HCT116 (cell line): Measurements from ENCODE around the gene GIT1. TPM values are rescaled to one million over a fixed set of nuclear protein-coding genes. Genes with fewer than 3 reads are reported as not detected.

Source experiments
- ATAC-seq: fragments of 200-7000 bp; cut with Tn5 transposase; 2 replicates; pipeline ENCODE4 v1.9.1; 2020; ENCODE audit warnings: mild to moderate bottlenecking, moderate library complexity
- BruUV-seq: library from RNA; stranded (reverse); fragments of 400-500 nt; replicated peaks from 2 replicates; lab custom pipeline; 2021; lab: Mats Ljungman, UMichigan
- CTCF ChIA-PET: fragments of 300-600 bp; sonication (Branson Sonifier 250); formaldehyde crosslinking; loops from one replicate; lab custom pipeline; 2021; ENCODE audit warnings: antibody characterized with exemption; lab: Charles Lee
- POLR2A ChIA-PET: fragments of 300-600, 350-600 bp; sonication (Branson Sonifier 250); formaldehyde crosslinking; loops from one replicate; lab custom pipeline; 2021; ENCODE audit warnings: antibody characterized with exemption; lab: Charles Lee
- RAD21 ChIA-PET, 2 experiments: fragments of 300-600 bp; sonication (Branson Sonifier 250); formaldehyde crosslinking; loops; one replicate each; lab custom pipeline; 2023; ENCODE audit warnings: low total read pairs in 2 of 2; ENCODE audit not compliant: uncharacterized antibody in 2 of 2, unreplicated experiment in 2 of 2, low non-redundant PET in 1 of 2; lab: Charles Lee
- DNase-seq: peaks from one replicate; pipeline ENCODE4 v3.0.0-alpha.2; 2010; ENCODE audit warnings: low read depth, low spot score
- H2AFZ ChIP-seq: fragments of 200-600 bp; shearing (Covaris generic), sonication (generic); 2 replicates; pipeline ENCODE4 v1.6.1; 2017; ENCODE audit warnings: low read depth, mixed run types, mixed read lengths, antibody characterized with exemption, low read length; ENCODE audit not compliant: poor library complexity, severe bottlenecking
- H3K27ac ChIP-seq: 2 replicates; pipeline ENCODE4 v1.5.1; 2012; ENCODE audit warnings: low read depth, low read length
- H3K27me3 ChIP-seq: fragments of 200-600 bp; sonication (generic); 2 replicates; pipeline ENCODE4 v1.6.1; 2016; ENCODE audit warnings: mixed run types, low read length, mixed read lengths; ENCODE audit not compliant: insufficient read depth
- H3K36me3 ChIP-seq, 2 experiments: fragments of 200-500 bp in 1 of 2; fragments of 200-600 bp in 1 of 2; sonication (Bioruptor generic) in 1 of 2; sonication (generic) in 1 of 2; 2 replicates each; pipeline versions ENCODE4 v1.5.1 to v1.6.1; 2014 to 2016; ENCODE audit warnings: low read length in 2 of 2, inconsistent platforms in 1 of 2, mixed read lengths in 1 of 2, mixed run types in 1 of 2; ENCODE audit not compliant: insufficient read depth in 2 of 2, control insufficient read depth in 1 of 2
- H3K4me1 ChIP-seq, 2 experiments: fragments of 200-600 bp in 1 of 2; sonication (generic) in 1 of 2; 2 replicates each; pipeline versions ENCODE4 v1.5.1 to v1.6.1; 2012 to 2017; ENCODE audit warnings: low read length in 2 of 2, inconsistent platforms in 1 of 2, mild to moderate bottlenecking in 1 of 2, mixed read lengths in 1 of 2, mixed run types in 1 of 2, moderate library complexity in 1 of 2; ENCODE audit not compliant: insufficient read depth in 2 of 2, control insufficient read depth in 1 of 2
- H3K4me2 ChIP-seq: fragments of 200-600 bp; sonication (generic); 2 replicates; pipeline ENCODE4 v1.6.1; 2017; ENCODE audit warnings: mixed run types, low read length, mixed read lengths
- H3K4me3 ChIP-seq, 2 experiments: fragments of 200-600 bp in 1 of 2; sonication (generic) in 1 of 2; replicated peaks in 1 of 2; 2 replicates each; pipeline ENCODE4 v1.5.1; 2011 to 2016; ENCODE audit warnings: low read length in 2 of 2, control low read depth in 1 of 2, low read depth in 1 of 2, mild to moderate bottlenecking in 1 of 2, mixed read lengths in 1 of 2, mixed run types in 1 of 2
- H3K79me2 ChIP-seq: fragments of 200-600 bp; sonication (generic); 2 replicates; pipeline ENCODE4 v1.6.1; 2017; ENCODE audit warnings: mild to moderate bottlenecking, mixed run types, low read length, moderate library complexity, mixed read lengths; ENCODE audit not compliant: insufficient read depth
- H3K9ac ChIP-seq: fragments of 200-600 bp; sonication (generic); 2 replicates; pipeline ENCODE4 v1.6.1; 2016; ENCODE audit warnings: low read length, mixed read lengths
- H3K9me2 ChIP-seq: fragments of 200-600 bp; sonication (generic), shearing (Covaris generic); 2 replicates; pipeline ENCODE4 v1.6.1; 2017; ENCODE audit warnings: mixed run types, mild to moderate bottlenecking, moderate library complexity; ENCODE audit not compliant: insufficient read depth
- H3K9me3 ChIP-seq, 2 experiments: fragments of 200-500 bp in 1 of 2; fragments of 200-600 bp in 1 of 2; sonication (Bioruptor generic) in 1 of 2; sonication (generic) in 1 of 2; 2 replicates each; pipeline ENCODE4 v1.6.1; 2014 to 2017; ENCODE audit warnings: low read length in 2 of 2, mixed read lengths in 2 of 2, inconsistent platforms in 1 of 2, low read depth in 1 of 2, mild to moderate bottlenecking in 1 of 2, mixed run types in 1 of 2, moderate library complexity in 1 of 2; ENCODE audit not compliant: control insufficient read depth in 1 of 2, insufficient read depth in 1 of 2
- H4K20me1 ChIP-seq: fragments of 200-600 bp; sonication (generic), shearing (Covaris generic); 2 replicates; pipeline ENCODE4 v1.6.1; 2017; ENCODE audit warnings: mixed run types, mild to moderate bottlenecking, moderate library complexity; ENCODE audit not compliant: insufficient read depth
- CBX3 ChIP-seq: IDR thresholded peaks from 2 replicates; pipeline ENCODE4 v1.6.1; 2012; ENCODE audit warnings: low read depth
- CEBPB ChIP-seq: IDR thresholded peaks from 2 replicates; pipeline ENCODE4 v1.6.1; 2012; ENCODE audit warnings: low read depth
- EGR1 ChIP-seq: IDR thresholded peaks from 2 replicates; pipeline ENCODE4 v1.6.1; 2012; ENCODE audit warnings: low read depth
- EZH2phosphoT487 ChIP-seq: fragments of 200-600 bp; IDR thresholded peaks from 2 replicates; pipeline ENCODE4 v1.6.1; 2018; ENCODE audit warnings: antibody characterized with exemption, borderline replicate concordance
- FOSL1 ChIP-seq: IDR thresholded peaks from 2 replicates; pipeline ENCODE4 v1.6.1; 2012; ENCODE audit warnings: low read depth
- JUND ChIP-seq: IDR thresholded peaks from 2 replicates; pipeline ENCODE4 v1.6.1; 2012
- POLR2A ChIP-seq: IDR thresholded peaks from 2 replicates; pipeline ENCODE4 v1.7.0; 2011; ENCODE audit warnings: borderline replicate concordance; ENCODE audit not compliant: insufficient read depth, insufficient read length; ENCODE audit errors: extremely low read depth
- POLR2AphosphoS5 ChIP-seq: IDR thresholded peaks from 2 replicates; pipeline ENCODE4 v1.6.1; 2011; ENCODE audit warnings: mild to moderate bottlenecking, low read depth, low read length, moderate library complexity
- SIN3A ChIP-seq: IDR thresholded peaks from 2 replicates; pipeline ENCODE4 v1.6.1; 2012; ENCODE audit warnings: low read depth
- SP1 ChIP-seq: IDR thresholded peaks from 2 replicates; pipeline ENCODE4 v1.6.1; 2012; ENCODE audit warnings: low read depth
- SRF ChIP-seq: IDR thresholded peaks from 2 replicates; pipeline ENCODE4 v1.6.1; 2012; ENCODE audit warnings: low read depth
- YY1 ChIP-seq: IDR thresholded peaks from 2 replicates; pipeline ENCODE4 v1.6.1; 2011; ENCODE audit warnings: low read length, low read depth, moderate library complexity, mild to moderate bottlenecking; ENCODE audit not compliant: insufficient replicate concordance; ENCODE audit errors: extremely low read depth
- ZNF274 ChIP-seq: fragments of 200-500 bp; sonication (Bioruptor generic); IDR thresholded peaks from 2 replicates; pipeline ENCODE4 v1.6.1; 2014; ENCODE audit warnings: mild to moderate bottlenecking, low read depth, low read length, inconsistent platforms
- intact Hi-C: fragments of 100-400 bp; cut with micrococcal nuclease; formaldehyde crosslinking; loops from 2 replicates; pipeline ENCODE4 v1.10.0; 2022
- total RNA-seq: library from RNA; stranded (reverse); gene quantifications from one replicate; pipeline ENCODE4 v1.2.1, GENCODE V29; 2021; ENCODE audit not compliant: unreplicated experiment
- TF ChIP-seq, protein P1 (sequence below): IDR thresholded peaks from 2 replicates; pipeline ENCODE4 v1.6.1; 2012
- TF ChIP-seq, protein P2 (sequence below), 3 experiments: fragments of 200-600 bp in 1 of 3; sonication (generic) in 1 of 3; IDR thresholded peaks in 2 of 3; conservative IDR thresholded peaks in 1 of 3; 2 replicates each; pipeline ENCODE4 v1.5.1; 2012 to 2017; ENCODE audit warnings: low read depth in 2 of 3, low read length in 2 of 3, antibody characterized with exemption in 1 of 3, borderline replicate concordance in 1 of 3, control low read depth in 1 of 3, mild to moderate bottlenecking in 1 of 3, mixed read lengths in 1 of 3, mixed run types in 1 of 3, moderate library complexity in 1 of 3; ENCODE audit not compliant: insufficient read depth in 1 of 3
- TF ChIP-seq, protein P3 (sequence below): IDR thresholded peaks from 2 replicates; pipeline ENCODE4 v1.6.1; 2012

The GIT1 gene
- total RNA-seq, 1 experiment from 2014 or later = 76.5 TPM

DNA sequence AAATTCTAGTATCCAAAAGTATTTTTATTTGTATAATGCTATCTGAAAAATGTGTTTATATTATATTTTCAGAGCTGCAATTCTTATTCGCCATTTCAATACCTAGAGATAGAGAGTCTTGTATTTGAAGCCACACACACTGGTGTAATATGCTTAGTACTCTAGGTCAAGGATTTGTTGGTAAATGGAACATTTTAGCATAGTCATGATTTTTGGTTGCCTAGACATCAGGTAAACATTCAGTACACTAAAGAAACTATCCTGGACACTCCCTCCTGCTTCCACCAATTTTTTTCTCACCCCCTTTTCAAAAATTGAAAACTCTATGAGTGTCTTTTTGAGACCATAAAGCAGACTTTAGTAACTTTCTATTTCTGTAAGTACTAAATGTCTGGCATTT is 43.4 kb downstream of the GIT1 start:
- no peaks in the 10 kb centered on the region for H3K27me3 ChIP-seq
- ATAC-seq (no peak), DNase-seq (no peak)
- ChIA-PET POLR2A (no interaction called here), RAD21 (no interaction called here), CTCF (interaction anchor here (3.0 kb wide), 1 partner anchor 9 kb away, joined by 12 read pairs; no protein-coding TSS in a partner anchor)
- no peaks in the 10 kb centered on the region for H3K9me3 ChIP-seq
- no peaks in the 10 kb centered on the region for H4K20me1 ChIP-seq
- H3K4me3 ChIP-seq = no peak overlapping the region
- TF ChIP-seq POLR2A (no peak), POLR2AphosphoS5 (no peak)
- H3K79me2 ChIP-seq = no peaks in the 10 kb centered on the region
- BruUV-seq = no TSS peak
- H3K9ac ChIP-seq = no peak overlapping the region
- no peaks in the 10 kb centered on the region for H3K4me1 ChIP-seq
- H3K36me3 ChIP-seq = peaks cover 8 to 17% of the 10 kb centered on the region in 2 experiments
- intact Hi-C loops = no loop called here
- no peaks in the 10 kb centered on the region for H3K9me2 ChIP-seq
- no peak overlapping the region for H3K4me2 ChIP-seq
- no peak overlapping the region for H3K27ac ChIP-seq
- no peak overlapping the region for H2AFZ ChIP-seq

GRCh38 chr17:29544066-29544465 is 45.4 kb downstream of the GIT1 start:
- Histone ChIP-seq H3K27ac (no peak overlapping the region), H4K20me1 (no peaks in the 10 kb centered on the region), H3K36me3 (peaks cover 11 to 17% of the 10 kb centered on the region in 2 experiments), H3K4me2 (no peak overlapping the region), H2AFZ (no peak overlapping the region), H3K27me3 (no peaks in the 10 kb centered on the region), H3K9ac (no peak overlapping the region), H3K9me3 (no peaks in the 10 kb centered on the region), H3K9me2 (no peaks in the 10 kb centered on the region), H3K79me2 (no peaks in the 10 kb centered on the region), H3K4me3 (no peak overlapping the region), H3K4me1 (no peaks in the 10 kb centered on the region)
- TF ChIP-seq, protein P1, sequence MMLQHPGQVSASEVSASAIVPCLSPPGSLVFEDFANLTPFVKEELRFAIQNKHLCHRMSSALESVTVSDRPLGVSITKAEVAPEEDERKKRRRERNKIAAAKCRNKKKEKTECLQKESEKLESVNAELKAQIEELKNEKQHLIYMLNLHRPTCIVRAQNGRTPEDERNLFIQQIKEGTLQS = no peak
- TF ChIP-seq POLR2A (no peak), CBX3 (no peak), SIN3A (no peak), SP1 (no peak), EGR1 (no peak), YY1 (no peak), CEBPB (no peak), JUND (no peak), SRF (no peak), EZH2phosphoT487 (no peak), ZNF274 (no peak), POLR2AphosphoS5 (no peak), FOSL1 (no peak)
- TF ChIP-seq, protein P2, sequence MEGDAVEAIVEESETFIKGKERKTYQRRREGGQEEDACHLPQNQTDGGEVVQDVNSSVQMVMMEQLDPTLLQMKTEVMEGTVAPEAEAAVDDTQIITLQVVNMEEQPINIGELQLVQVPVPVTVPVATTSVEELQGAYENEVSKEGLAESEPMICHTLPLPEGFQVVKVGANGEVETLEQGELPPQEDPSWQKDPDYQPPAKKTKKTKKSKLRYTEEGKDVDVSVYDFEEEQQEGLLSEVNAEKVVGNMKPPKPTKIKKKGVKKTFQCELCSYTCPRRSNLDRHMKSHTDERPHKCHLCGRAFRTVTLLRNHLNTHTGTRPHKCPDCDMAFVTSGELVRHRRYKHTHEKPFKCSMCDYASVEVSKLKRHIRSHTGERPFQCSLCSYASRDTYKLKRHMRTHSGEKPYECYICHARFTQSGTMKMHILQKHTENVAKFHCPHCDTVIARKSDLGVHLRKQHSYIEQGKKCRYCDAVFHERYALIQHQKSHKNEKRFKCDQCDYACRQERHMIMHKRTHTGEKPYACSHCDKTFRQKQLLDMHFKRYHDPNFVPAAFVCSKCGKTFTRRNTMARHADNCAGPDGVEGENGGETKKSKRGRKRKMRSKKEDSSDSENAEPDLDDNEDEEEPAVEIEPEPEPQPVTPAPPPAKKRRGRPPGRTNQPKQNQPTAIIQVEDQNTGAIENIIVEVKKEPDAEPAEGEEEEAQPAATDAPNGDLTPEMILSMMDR (IDR thresholded peaks at IDR 0.05 in 2 of 3, conservative IDR thresholded peaks at IDR 0.05 in 1 of 3; ENCODE audit: borderline replicate concordance in 1 of 3, insufficient read depth in 1 of 3, low read depth in 2 of 3, low read length in 2 of 3) = no peak
- TF ChIP-seq, protein P3, sequence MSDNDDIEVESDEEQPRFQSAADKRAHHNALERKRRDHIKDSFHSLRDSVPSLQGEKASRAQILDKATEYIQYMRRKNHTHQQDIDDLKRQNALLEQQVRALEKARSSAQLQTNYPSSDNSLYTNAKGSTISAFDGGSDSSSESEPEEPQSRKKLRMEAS = no peak
- DNase-seq (no peak), ATAC-seq (no peak)
- RAD21 ChIA-PET = no interaction called here
- BruUV-seq = TSS peak; percentile 6
- intact Hi-C loops = no loop called here
- POLR2A ChIA-PET = no interaction called here
- CTCF ChIA-PET = no interaction called here
